Measurements from ENCODE around the gene KCNG2.

The KCNG2 gene

GRCh38 chr18:79800371-79801180 is 2.8 kb downstream of the KCNG2 start:
- no peak for DNase-seq

GRCh38 chr18:79801217-79801616 is 3.5 kb downstream of the KCNG2 start:
- no peak for DNase-seq

GRCh38 chr18:79801641-79802040 is 3.9 kb downstream of the KCNG2 start:
- no peak for DNase-seq

- no peak for DNase-seq
Observed at GRCh38 chr18:79802298-79802697, 4.6 kb downstream of the KCNG2 start.

GRCh38 chr18:79803611-79804051 is 5.9 kb downstream of the KCNG2 start:
- no peak for DNase-seq

GRCh38 chr18:79804130-79804787 is 6.5 kb downstream of the KCNG2 start:
- DNase-seq, result no peak

GRCh38 chr18:79805211-79805887 is 7.6 kb downstream of the KCNG2 start:
- no peak for DNase-seq

- no peak for DNase-seq
Observed at GRCh38 chr18:79805926-79806487, 8.3 kb downstream of the KCNG2 start.

GRCh38 chr18:79806976-79807841 is 9.5 kb downstream of the KCNG2 start:
- no peak for DNase-seq

- DNase-seq, result no peak
Observed at GRCh38 chr18:79809482-79810192, 11.9 kb downstream of the KCNG2 start.

GRCh38 chr18:79812052-79812451 is 14.3 kb downstream of the KCNG2 start:
- no peak for DNase-seq

- no peak for DNase-seq
Observed at GRCh38 chr18:79814373-79814772, 16.6 kb downstream of the KCNG2 start.

GRCh38 chr18:79815657-79816056 is 17.9 kb downstream of the KCNG2 start:
- no peak for DNase-seq

- no peak for DNase-seq
Observed at GRCh38 chr18:79816092-79816491, 18.4 kb downstream of the KCNG2 start.

- DNase-seq, result no peak
Observed at GRCh38 chr18:79816981-79817606, 19.4 kb downstream of the KCNG2 start.

- DNase-seq, result no peak
Observed at GRCh38 chr18:79817607-79817998, 19.9 kb downstream of the KCNG2 start.

GRCh38 chr18:79818036-79818435 is 20.3 kb downstream of the KCNG2 start:
- DNase-seq, result no peak

- no peak for DNase-seq
Observed at GRCh38 chr18:79818631-79819030, 20.9 kb downstream of the KCNG2 start.

GRCh38 chr18:79819064-79819967 is 21.6 kb downstream of the KCNG2 start:
- DNase-seq, result no peak

GRCh38 chr18:79819968-79820351 is 22.2 kb downstream of the KCNG2 start:
- no peak for DNase-seq
